SK-N-MC (cell line): ENCODE data around the gene SBF2.
"Not testable (repeated sequence)": the region's sequence is repeated elsewhere in the genome, so short reads cannot be mapped to it uniquely, and the experiment has no call there.

Experiments used
- DNase-seq: peaks from one replicate; pipeline ENCODE4 v3.0.0-alpha.2; 2011; ENCODE audit warnings: low read depth, low spot score
- H3K27ac ChIP-seq: fragments of 200-600 bp; sonication (generic); 2 replicates; pipeline ENCODE4 v1.5.1; 2016; ENCODE audit warnings: mixed run types
- H3K36me3 ChIP-seq: fragments of 200-600 bp; sonication (generic); 2 replicates; pipeline ENCODE4 v1.6.1; 2017; ENCODE audit warnings: antibody characterized with exemption, low read length, mixed read lengths; ENCODE audit not compliant: insufficient read depth
- H3K4me3 ChIP-seq: fragments of 200-600 bp; sonication (generic); 2 replicates; pipeline ENCODE4 v1.5.1; 2016
- H3K9ac ChIP-seq: fragments of 200-600 bp; sonication (generic); 2 replicates; pipeline ENCODE4 v1.8.0; 2017; ENCODE audit warnings: mixed run types, mixed read lengths; ENCODE audit not compliant: insufficient read length
- H3K9me3 ChIP-seq: fragments of 200-600 bp; sonication (generic); 2 replicates; pipeline ENCODE4 v1.6.1; 2017; ENCODE audit warnings: low read depth, mild to moderate bottlenecking, antibody characterized with exemption, low read length, moderate library complexity, mixed read lengths
- EZH2 ChIP-seq: fragments of 200-600 bp; sonication (generic); IDR thresholded peaks from one replicate; pipeline ENCODE4 v1.6.1; 2017; ENCODE audit warnings: antibody characterized with exemption
- FOXP2 ChIP-seq: optimal IDR thresholded peaks from 2 replicates; pipeline ENCODE3; 2011; ENCODE audit warnings: mild to moderate bottlenecking, moderate library complexity; ENCODE audit not compliant: insufficient read depth; ENCODE audit errors: extremely low read length, control extremely low read depth
- POLR2AphosphoS5 ChIP-seq: IDR thresholded peaks from 2 replicates; pipeline ENCODE4 v1.6.1; 2012; ENCODE audit warnings: mild to moderate bottlenecking, low read depth, low read length, borderline replicate concordance

Gene SBF2

GRCh38 chr11:9916480-9916879 lies 377.5 kb downstream of the SBF2 start:
- no peaks in the 10 kb centered on the region for H3K9me3 ChIP-seq

GRCh38 chr11:9914064-9914463 lies 380.0 kb downstream of the SBF2 start:
- no peak overlapping the region for H3K27ac ChIP-seq
- 0 out of 2 replicates have a peak, but pooled peaks cover 3% of the 10 kb centered on the region for H3K36me3 ChIP-seq
- no peak overlapping the region for H3K4me3 ChIP-seq
- H3K9ac ChIP-seq = no peak overlapping the region
- TF ChIP-seq POLR2AphosphoS5 (no peak), FOXP2 (no peak), EZH2 (no peak)
- DNase-seq = no peak
- H3K9me3 ChIP-seq = no peaks in the 10 kb centered on the region

More at GRCh38 chr11:9916480-9916879, 377.5 kb downstream of the SBF2 start:
- no peak overlapping the region for H3K27ac ChIP-seq
- 0 out of 2 replicates have a peak, but pooled peaks cover 2% of the 10 kb centered on the region for H3K36me3 ChIP-seq
- H3K9ac ChIP-seq = no peak overlapping the region
- TF ChIP-seq POLR2AphosphoS5 = no peak
- TF ChIP-seq EZH2 = no peak
- TF ChIP-seq FOXP2 = no peak
- no peak for DNase-seq
- no peak overlapping the region for H3K4me3 ChIP-seq

- peak; percentile 76 for DNase-seq
- no peaks in the 10 kb centered on the region; the same call in 1 of the 2 replicates for H3K36me3 ChIP-seq
- peak overlapping the region; percentile 51 for H3K4me3 ChIP-seq
- no peaks in the 10 kb centered on the region for H3K9me3 ChIP-seq
- TF ChIP-seq FOXP2 (peak; percentile 44), EZH2 (no peak)
- H3K27ac ChIP-seq = peak overlapping the region; percentile 99
- peak overlapping the region; percentile 80 for H3K9ac ChIP-seq
Measured at GRCh38 chr11:9905960-9906791, 387.8 kb downstream of the SBF2 start.

- TF ChIP-seq POLR2AphosphoS5 (no peak), FOXP2 (no peak), EZH2 (no peak)
- H3K27ac ChIP-seq = peak overlapping the region; percentile 99
Measured at GRCh38 chr11:9905501-9905951, 388.5 kb downstream of the SBF2 start.

GRCh38 chr11:9903579-9903978 lies 390.4 kb downstream of the SBF2 start:
- H3K9ac ChIP-seq = no peak overlapping the region
- no peak for TF ChIP-seq POLR2AphosphoS5
- no peak for TF ChIP-seq FOXP2
- TF ChIP-seq EZH2 = no peak
- no peak for DNase-seq
- H3K9me3 ChIP-seq = no peaks in the 10 kb centered on the region
- H3K36me3 ChIP-seq = no peaks in the 10 kb centered on the region; the same call in 1 of the 2 replicates
- H3K27ac ChIP-seq = peak overlapping the region; percentile 99; the same call in 1 of the 2 replicates
- no peak overlapping the region for H3K4me3 ChIP-seq

More at GRCh38 chr11:9905501-9905951, 388.5 kb downstream of the SBF2 start:
- H3K36me3 ChIP-seq = no peaks in the 10 kb centered on the region; the same call in 1 of the 2 replicates
- peak overlapping the region; percentile 51 for H3K4me3 ChIP-seq
- no peaks in the 10 kb centered on the region for H3K9me3 ChIP-seq
- DNase-seq = no peak
- peak overlapping the region; percentile 56 for H3K9ac ChIP-seq

- TF ChIP-seq FOXP2 = no peak
- no peak for TF ChIP-seq POLR2AphosphoS5
- no peak for TF ChIP-seq EZH2
- Histone ChIP-seq H3K36me3 (no peaks in the 10 kb centered on the region; the same call in 1 of the 2 replicates), H3K27ac (0 out of 2 replicates have a peak overlapping the region, but pooled peaks have one; percentile 26), H3K4me3 (no peak overlapping the region), H3K9ac (no peak overlapping the region), H3K9me3 (no peaks in the 10 kb centered on the region)
- DNase-seq = no peak
Measured at GRCh38 chr11:9901943-9902342, 392.1 kb downstream of the SBF2 start.

- H3K4me3 ChIP-seq, H3K9ac ChIP-seq, H3K9me3 ChIP-seq, H3K27ac ChIP-seq, H3K36me3 ChIP-seq, DNase-seq: not testable (repeated sequence)
Measured at GRCh38 chr11:9900253-9900652, 393.8 kb downstream of the SBF2 start.

- no peak overlapping the region for H3K9ac ChIP-seq
- H3K4me3 ChIP-seq = no peak overlapping the region
- H3K27ac ChIP-seq = no peak overlapping the region
- peaks cover 6% of the 10 kb centered on the region; the same call in 1 of the 2 replicates for H3K36me3 ChIP-seq
- DNase-seq = no peak
- no peaks in the 10 kb centered on the region for H3K9me3 ChIP-seq
- TF ChIP-seq EZH2 (no peak), POLR2AphosphoS5 (no peak), FOXP2 (no peak)
Measured at GRCh38 chr11:9899676-9900075, 394.3 kb downstream of the SBF2 start.
